IMR-90 (cell line): Measurements from ENCODE around the gene PLCL1. TPM values are rescaled to one million over a fixed set of nuclear protein-coding genes. Genes with fewer than 3 reads are reported as not detected.
A peak's percentile ranks its signal among the peaks of the same experiment; 100 is the strongest.

Source experiments
- ATAC-seq: fragments of 200-7000 bp; cut with Tn5 transposase; 2 replicates; pipeline ENCODE4 v1.9.1; 2020; ENCODE audit warnings: low read depth, mild to moderate bottlenecking, moderate library complexity
- BruUV-seq: library from RNA; stranded (reverse); fragments of 400-500 nt; replicated peaks from 2 replicates; lab custom pipeline; 2021; lab: Mats Ljungman, UMichigan
- CTCF ChIA-PET: fragments of 300-600 bp; formaldehyde crosslinking; extraction: SDS; loops from one replicate; lab custom pipeline; 2021; ENCODE audit warnings: antibody characterized with exemption; lab: Yijun Ruan, JAX
- POLR2A ChIA-PET: fragments of 300-600 bp; sonication (Branson Sonifier 250); formaldehyde crosslinking; loops from one replicate; lab custom pipeline; 2022; ENCODE audit warnings: antibody characterized with exemption; ENCODE audit not compliant: unreplicated experiment; lab: Charles Lee
- DNase-seq: peaks from one replicate; pipeline ENCODE4 v3.0.0; 2013
- H2AFZ ChIP-seq: replicated peaks from 2 replicates; pipeline ENCODE3; 2013; ENCODE audit warnings: low read length, mild to moderate bottlenecking; ENCODE audit not compliant: poor library complexity
- H2AK5ac ChIP-seq: 2 replicates; pipeline ENCODE4 v1.6.1; 2013; ENCODE audit warnings: low read depth, low read length, inconsistent platforms
- H2AK9ac ChIP-seq: replicated peaks from 2 replicates; pipeline ENCODE3; 2013; ENCODE audit warnings: mild to moderate bottlenecking, low read depth, low read length, moderate library complexity; ENCODE audit not compliant: poor library complexity
- H2BK120ac ChIP-seq: 2 replicates; pipeline ENCODE4 v1.6.1; 2013; ENCODE audit warnings: low read depth, low read length, inconsistent platforms
- H2BK15ac ChIP-seq: 3 replicates; pipeline ENCODE4 v1.6.1; 2013; ENCODE audit warnings: low read depth, low read length, inconsistent platforms
- H2BK20ac ChIP-seq: 2 replicates; pipeline ENCODE4 v1.6.1; 2013; ENCODE audit warnings: low read depth, mild to moderate bottlenecking, inconsistent platforms, low read length, moderate library complexity
- H2BK5ac ChIP-seq: 2 replicates; pipeline ENCODE4 v1.6.1; 2013; ENCODE audit warnings: mild to moderate bottlenecking, low read depth, low read length, inconsistent platforms; ENCODE audit not compliant: poor library complexity, severe bottlenecking
- H3K14ac ChIP-seq: replicated peaks from 2 replicates; pipeline ENCODE4 v1.6.1; 2013; ENCODE audit warnings: low read depth, low read length, inconsistent platforms
- H3K18ac ChIP-seq: 2 replicates; pipeline ENCODE4 v1.6.1; 2013; ENCODE audit warnings: low read depth, low read length, control low read depth
- H3K23ac ChIP-seq: 2 replicates; pipeline ENCODE4 v1.6.1; 2013; ENCODE audit warnings: low read depth, low read length, inconsistent platforms
- H3K27ac ChIP-seq: 2 replicates; pipeline ENCODE4 v1.5.1; 2013; ENCODE audit warnings: mild to moderate bottlenecking, control low read depth, low read length; ENCODE audit not compliant: insufficient read depth
- H3K27me3 ChIP-seq: 2 replicates; pipeline ENCODE4 v1.6.1; 2013; ENCODE audit warnings: low read length; ENCODE audit not compliant: control insufficient read depth, insufficient read depth
- H3K36me3 ChIP-seq: 2 replicates; pipeline ENCODE4 v1.6.1; 2013; ENCODE audit warnings: low read length, mixed read lengths; ENCODE audit not compliant: control insufficient read depth, insufficient read depth
- H3K4ac ChIP-seq: 2 replicates; pipeline ENCODE4 v1.6.1; 2013; ENCODE audit warnings: low read depth, low read length, inconsistent platforms
- H3K4me1 ChIP-seq: 2 replicates; pipeline ENCODE4 v1.6.1; 2013; ENCODE audit warnings: low read length, mixed read lengths; ENCODE audit not compliant: control insufficient read depth, insufficient read depth
- H3K4me2 ChIP-seq: 2 replicates; pipeline ENCODE4 v1.6.1; 2013; ENCODE audit warnings: low read depth, mild to moderate bottlenecking, control low read depth, low read length, moderate library complexity
- H3K4me3 ChIP-seq: 2 replicates; pipeline ENCODE4 v1.5.1; 2013; ENCODE audit warnings: low read depth, mild to moderate bottlenecking, control low read depth, low read length, moderate library complexity; ENCODE audit not compliant: insufficient read depth
- H3K56ac ChIP-seq: 2 replicates; pipeline ENCODE4 v1.6.1; 2013; ENCODE audit warnings: low read length, inconsistent platforms; ENCODE audit not compliant: insufficient read depth; ENCODE audit errors: extremely low read depth
- H3K79me1 ChIP-seq, 2 experiments: 2 replicates each; pipeline ENCODE4 v1.6.1; 2013; ENCODE audit warnings: low read length in 2 of 2, inconsistent platforms in 1 of 2, low read depth in 1 of 2
- H3K9ac ChIP-seq: 2 replicates; pipeline ENCODE4 v1.6.1; 2013; ENCODE audit warnings: low read depth, low read length, control low read depth
- H3K9me1 ChIP-seq: 2 replicates; pipeline ENCODE4 v1.6.1; 2013; ENCODE audit warnings: low read length, inconsistent platforms; ENCODE audit not compliant: insufficient read depth
- H3K9me3 ChIP-seq: 2 replicates; pipeline ENCODE4 v1.6.1; 2013; ENCODE audit warnings: low read length; ENCODE audit not compliant: control insufficient read depth, insufficient read depth
- H4K20me1 ChIP-seq: 2 replicates; pipeline ENCODE4 v1.6.1; 2013; ENCODE audit warnings: low read length, inconsistent platforms; ENCODE audit not compliant: insufficient read depth
- H4K5ac ChIP-seq: 2 replicates; pipeline ENCODE4 v1.6.1; 2013; ENCODE audit warnings: mild to moderate bottlenecking, low read depth, low read length, control low read depth
- H4K8ac ChIP-seq, 2 experiments: 2 replicates each; pipeline ENCODE4 v1.6.1; 2013; ENCODE audit warnings: low read depth in 2 of 2, low read length in 2 of 2, control low read depth in 1 of 2, inconsistent platforms in 1 of 2
- H4K91ac ChIP-seq: 2 replicates; pipeline ENCODE4 v1.6.1; 2013; ENCODE audit warnings: low read depth, low read length, inconsistent platforms; ENCODE audit not compliant: insufficient read depth
- BHLHE40 ChIP-seq: fragments of 150-350 bp; IDR thresholded peaks from 2 replicates; pipeline ENCODE4 v1.6.1; 2016; ENCODE audit warnings: mild to moderate bottlenecking, low read depth, low read length
- CEBPB ChIP-seq: IDR thresholded peaks from 2 replicates; pipeline ENCODE4 v1.6.1; 2012; ENCODE audit warnings: low read depth, low read length, improper control_type of control experiment
- CHD1 ChIP-seq: IDR thresholded peaks from 2 replicates; pipeline ENCODE4 v1.6.1; 2012; ENCODE audit warnings: low read depth, low read length, improper control_type of control experiment
- CTCF ChIP-seq: conservative IDR thresholded peaks from 2 replicates; pipeline ENCODE4 v1.5.1; 2012; ENCODE audit warnings: mild to moderate bottlenecking, low read depth, low read length, improper control_type of control experiment
- ELK1 ChIP-seq: fragments of 150-350 bp; IDR thresholded peaks from 2 replicates; pipeline ENCODE4 v1.6.1; 2016; ENCODE audit warnings: low read depth, mild to moderate bottlenecking, low read length, moderate library complexity, borderline replicate concordance
- FOS ChIP-seq: fragments of 150-350 bp; IDR thresholded peaks from 2 replicates; pipeline ENCODE4 v1.6.1; 2016; ENCODE audit warnings: low read depth, low read length
- MAFK ChIP-seq: IDR thresholded peaks from 2 replicates; pipeline ENCODE4 v1.6.1; 2012; ENCODE audit warnings: low read depth, low read length, improper control_type of control experiment
- MAZ ChIP-seq: IDR thresholded peaks from 2 replicates; pipeline ENCODE4 v1.6.1; 2012; ENCODE audit warnings: low read depth, mild to moderate bottlenecking, low read length, improper control_type of control experiment, moderate library complexity, borderline replicate concordance
- MXI1 ChIP-seq: IDR thresholded peaks from 2 replicates; pipeline ENCODE4 v1.6.1; 2012; ENCODE audit warnings: low read depth, mild to moderate bottlenecking, low read length, moderate library complexity, borderline replicate concordance
- NFE2L2 ChIP-seq: fragments of 150-350 bp; IDR thresholded peaks from 2 replicates; pipeline ENCODE4 v1.6.1; 2016; ENCODE audit warnings: low read depth, mild to moderate bottlenecking, low read length
- POLR2A ChIP-seq: IDR thresholded peaks from 2 replicates; pipeline ENCODE4 v1.6.1; 2012; ENCODE audit warnings: mild to moderate bottlenecking, low read depth, low read length
- RAD21 ChIP-seq: IDR thresholded peaks from 2 replicates; pipeline ENCODE4 v1.6.1; 2012; ENCODE audit warnings: low read length, improper control_type of control experiment
- RCOR1 ChIP-seq: IDR thresholded peaks from 2 replicates; pipeline ENCODE4 v1.6.1; 2012; ENCODE audit warnings: mild to moderate bottlenecking, low read length, improper control_type of control experiment; ENCODE audit not compliant: insufficient replicate concordance
- RFX5 ChIP-seq: IDR thresholded peaks from 2 replicates; pipeline ENCODE4 v1.8.0; 2012; ENCODE audit warnings: low read depth, mild to moderate bottlenecking, low read length, moderate library complexity
- SMC3 ChIP-seq: fragments of 150-350 bp; IDR thresholded peaks from 2 replicates; pipeline ENCODE4 v1.6.1; 2016; ENCODE audit warnings: low read depth, mild to moderate bottlenecking, antibody characterized with exemption, low read length, moderate library complexity
- USF2 ChIP-seq: fragments of 150-350 bp; IDR thresholded peaks from 2 replicates; pipeline ENCODE4 v1.6.1; 2017; ENCODE audit warnings: mild to moderate bottlenecking, antibody characterized with exemption, low read length, low read depth
- WGBS, 2 experiments: methylation state at CpG; one replicate each; pipeline versions ENCODE4 v1.1.5 to v1.1.7; 2013; ENCODE audit warnings: missing lambda C conversion rate in 2 of 2; ENCODE audit not compliant: insufficient read length in 1 of 2; ENCODE audit errors: extremely low coverage in 2 of 2; 5-methylcytosine and 5-hydroxymethylcytosine counted together
- dilution Hi-C: fragments of 300-500 bp; cut with HindIII; formaldehyde crosslinking; loops from one replicate; pipeline ENCODE4 v1.14.3; 2018; ENCODE audit warnings: low sequenced_read_pairs; ENCODE audit not compliant: unreplicated experiment
- in situ Hi-C: fragments of 300-500 bp; cut with MboI; formaldehyde crosslinking; loops from 3 replicates; pipeline ENCODE4 v1.14.3; 2019; ENCODE audit warnings: low sequenced_read_pairs, inconsistent platforms, mixed read lengths
- intact Hi-C: fragments of 100-400 bp; cut with micrococcal nuclease; formaldehyde crosslinking; loops from 2 replicates; pipeline ENCODE4 v1.10.0; 2022
- polyA plus RNA-seq, 3 experiments: library from polyadenylated mRNA; depleted of rRNA; stranded (reverse); fragments of >200 nt; gene quantifications; 2 replicates each; pipeline ENCODE4 v1.2.3, GENCODE V29; 2012; ENCODE audit warnings: low replicate concordance in 1 of 3
- total RNA-seq: library from RNA; depleted of rRNA; stranded (reverse); fragments of >200 nt; gene quantifications from 2 replicates; pipeline ENCODE4 v1.2.3, GENCODE V29; 2012

The PLCL1 gene
- total and polyA plus RNA-seq, 2 of the 4 experiments (the other 2 are of a cell fraction), result 0.14 to 0.18 TPM

GRCh38 chr2:197931661-197932312 lies 127.4 kb downstream of the PLCL1 start:
- dilution Hi-C loops, result no loop called here
- Histone ChIP-seq H2BK20ac (no peak overlapping the region), H3K14ac (no peak overlapping the region), H2AK5ac (no peak overlapping the region), H4K8ac (no peak overlapping the region), H3K9me3 (no peaks in the 10 kb centered on the region), H2BK120ac (no peak overlapping the region), H3K27me3 (no peaks in the 10 kb centered on the region), H2BK5ac (no peak overlapping the region), H3K9me1 (no peaks in the 10 kb centered on the region), H2AFZ (no peak overlapping the region), H2AK9ac (no peak overlapping the region), H3K9ac (no peak overlapping the region), H4K91ac (no peak overlapping the region), H3K4me1 (no peaks in the 10 kb centered on the region), H3K23ac (no peak overlapping the region), H3K4me2 (no peak overlapping the region), H3K79me1 (no peaks in the 10 kb centered on the region), H3K27ac (no peak overlapping the region), H3K36me3 (no peaks in the 10 kb centered on the region), H4K20me1 (no peaks in the 10 kb centered on the region), H2BK15ac (no peak overlapping the region), H4K5ac (no peak overlapping the region), H3K18ac (no peak overlapping the region), H3K4ac (no peak overlapping the region), H3K4me3 (no peak overlapping the region), H3K56ac (no peak overlapping the region)
- no CpG with 5 or more reads among the region's 1 CpG for WGBS, 2 experiments
- in situ Hi-C loops, result no loop called here
- BruUV-seq, result no TSS peak
- ChIA-PET POLR2A (no interaction called here), CTCF (no interaction called here)
- peak; percentile 24 for DNase-seq
- ATAC-seq, result no peak
- intact Hi-C loops, result no loop called here
- TF ChIP-seq MXI1 (no peak), USF2 (no peak), POLR2A (no peak), RFX5 (no peak), CHD1 (no peak), CEBPB (no peak), BHLHE40 (no peak), RCOR1 (no peak), MAFK (no peak), MAZ (no peak), ELK1 (no peak), RAD21 (no peak), SMC3 (no peak), FOS (no peak), NFE2L2 (no peak), CTCF (no peak)
